Activated CD4-positive, alpha-beta memory T cell treated with anti-CD3 and anti-CD28 coated beads, Interleukin-2, amount 10 ng/mL, durations not matched to agents 7 days and 5 days (primary cell): ENCODE data around the gene PLCL2. TPM values are rescaled to one million over a fixed set of nuclear protein-coding genes. Genes with fewer than 3 reads are reported as not detected.

Experiments
- CTCF ChIA-PET: fragments of 350-600 bp; sonication (Branson Sonifier 250); formaldehyde crosslinking; loops from one replicate; lab custom pipeline; 2021; ENCODE audit warnings: antibody characterized with exemption, inconsistent platforms; lab: Charles Lee
- POLR2A ChIA-PET: fragments of 350-600 bp; sonication (Branson Sonifier 250); formaldehyde crosslinking; loops from one replicate; lab custom pipeline; 2021; ENCODE audit warnings: antibody characterized with exemption; lab: Charles Lee
- DNase-seq: peaks from one replicate; pipeline ENCODE4 v3.0.0-alpha.2; 2020
- H3K27ac Mint-ChIP-seq: one replicate; pipeline ENCODE4 v1.8.0; 2021; ENCODE audit warnings: mild to moderate bottlenecking, mixed read lengths
- H3K27me3 Mint-ChIP-seq: one replicate; pipeline ENCODE4 v1.8.0; 2021; ENCODE audit warnings: mixed read lengths
- H3K36me3 Mint-ChIP-seq: one replicate; pipeline ENCODE4 v1.8.0; 2021; ENCODE audit warnings: low read depth, mixed read lengths
- H3K4me1 Mint-ChIP-seq: one replicate; pipeline ENCODE4 v1.8.0; 2021; ENCODE audit warnings: mixed read lengths
- H3K4me3 Mint-ChIP-seq: one replicate; pipeline ENCODE4 v1.8.0; 2021; ENCODE audit warnings: mild to moderate bottlenecking, mixed read lengths
- H3K9me3 Mint-ChIP-seq: one replicate; pipeline ENCODE4 v1.8.0; 2021; ENCODE audit warnings: mixed read lengths
- total RNA-seq, 2 experiments: library from RNA; stranded (reverse); gene quantifications; one replicate each; pipeline ENCODE4 v1.2.3, GENCODE V29; 2021

Gene PLCL2
- total RNA-seq, 2 experiments from 2014 or later, result 38.9 to 39.8 TPM

DNA sequence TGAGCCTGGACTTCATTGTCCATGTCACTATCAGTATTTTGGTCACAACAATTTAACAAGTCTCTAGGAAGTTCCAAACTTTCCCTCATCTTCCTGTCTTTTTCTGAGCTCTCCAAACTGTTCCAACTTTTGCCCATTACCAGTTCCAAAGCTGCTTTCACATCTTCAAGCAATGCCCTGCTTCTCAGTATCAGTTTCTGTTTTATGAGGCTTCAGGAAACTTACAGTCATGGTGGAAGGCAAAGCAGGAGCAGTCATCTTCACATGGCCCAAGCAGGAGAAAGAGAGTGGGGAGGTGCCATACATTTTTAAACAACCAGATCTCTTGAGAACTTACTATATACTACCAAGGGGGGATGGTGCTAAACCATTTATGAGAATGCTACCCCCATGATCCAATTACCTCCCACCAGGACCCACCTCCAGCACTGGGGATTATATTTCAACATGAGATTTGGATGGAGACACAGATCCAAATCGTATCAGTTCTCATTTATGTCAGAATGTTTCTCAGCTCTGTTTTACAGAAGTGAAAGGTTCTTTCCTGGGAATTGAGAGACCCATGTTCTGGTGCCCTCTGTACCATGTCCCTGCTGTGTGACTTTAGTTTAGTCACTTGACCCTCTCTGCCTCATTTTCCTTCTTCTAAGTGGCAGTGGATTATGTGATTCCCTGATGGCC, 169.7 kb downstream of the PLCL2 start:
- peak overlapping the region; percentile 41 for H3K27ac Mint-ChIP-seq
- no peak for DNase-seq
- no peak overlapping the region for H3K4me3 Mint-ChIP-seq
- peaks cover 30% of the 10 kb centered on the region for H3K4me1 Mint-ChIP-seq
- H3K36me3 Mint-ChIP-seq, result peaks cover 66% of the 10 kb centered on the region
- peaks cover 29% of the 10 kb centered on the region for H3K9me3 Mint-ChIP-seq
- no peaks in the 10 kb centered on the region for H3K27me3 Mint-ChIP-seq
- CTCF ChIA-PET, result no interaction called here
- POLR2A ChIA-PET, result no interaction called here

DNA sequence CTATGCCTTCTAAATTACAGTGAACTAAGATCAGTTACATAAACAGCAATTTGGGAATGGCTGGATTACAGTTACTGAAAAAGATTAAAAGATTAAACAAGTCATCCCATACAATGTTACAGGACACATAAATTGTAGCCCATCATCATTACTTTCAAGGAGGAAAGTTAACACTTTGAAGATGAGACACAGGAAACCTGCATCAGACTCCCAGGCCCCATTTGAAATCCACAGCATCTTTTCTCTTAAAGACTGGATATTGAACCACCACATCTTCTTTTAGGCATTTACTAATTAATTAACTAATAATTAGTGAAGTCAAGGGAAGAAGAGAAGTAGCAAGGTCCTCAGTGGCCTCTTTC, 170.2 kb downstream of the PLCL2 start:
- Mint-ChIP-seq H3K9me3 (peaks cover 26% of the 10 kb centered on the region), H3K27me3 (no peaks in the 10 kb centered on the region), H3K4me1 (peaks cover 30% of the 10 kb centered on the region), H3K4me3 (no peak overlapping the region), H3K27ac (peak overlapping the region; percentile 41), H3K36me3 (peaks cover 66% of the 10 kb centered on the region)
- DNase-seq, result no peak
- POLR2A ChIA-PET, result no interaction called here
- CTCF ChIA-PET, result no interaction called here

DNA sequence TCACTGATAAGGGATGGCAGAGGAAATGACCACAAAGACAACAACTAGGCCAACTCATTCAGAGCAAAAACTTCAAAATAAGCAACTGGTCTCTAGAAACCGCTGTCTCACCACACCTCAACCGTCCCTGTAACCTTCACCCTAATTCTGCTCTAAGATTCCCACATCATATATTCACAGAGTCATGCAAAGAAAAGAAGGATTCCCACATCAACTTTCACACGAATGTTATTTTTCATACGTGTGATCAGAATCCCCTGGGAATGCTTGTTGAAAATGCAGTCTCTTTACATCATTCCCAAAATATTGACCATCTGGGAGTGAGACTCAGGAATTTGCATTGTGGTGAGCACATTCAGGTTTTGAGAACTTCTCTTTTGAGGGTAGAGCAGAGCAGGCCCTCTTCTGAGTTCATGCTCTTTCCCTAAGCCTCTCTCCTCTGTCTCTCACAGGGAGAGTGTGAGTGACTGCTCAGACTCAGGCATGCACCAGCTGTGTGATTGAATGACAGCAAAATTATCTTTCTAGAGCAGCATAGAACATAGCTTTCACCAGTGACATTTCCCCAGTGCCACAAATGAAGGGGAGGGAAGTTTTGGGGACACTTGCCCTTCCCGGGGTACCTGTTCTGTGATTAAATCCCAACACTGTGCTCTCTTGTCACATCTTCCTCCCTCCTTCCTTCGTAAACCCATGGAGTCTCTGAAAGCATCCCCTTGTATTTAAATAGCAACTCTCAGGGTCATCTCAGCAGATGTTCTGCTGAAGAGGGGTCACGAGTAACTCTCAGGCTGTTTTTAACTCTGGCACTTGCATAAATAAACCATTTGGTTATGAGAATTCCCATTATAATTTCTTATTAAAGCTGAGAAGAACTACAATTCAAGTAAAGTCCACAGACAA, 170.9 kb downstream of the PLCL2 start:
- peaks cover 22% of the 10 kb centered on the region for H3K9me3 Mint-ChIP-seq
- H3K4me3 Mint-ChIP-seq, result no peak overlapping the region
- ChIA-PET POLR2A (no interaction called here), CTCF (interaction anchor here (0.7 kb wide), 1 partner anchor 15 kb away, joined by 3 read pairs; no protein-coding TSS in a partner anchor)
- H3K27ac Mint-ChIP-seq, result peak overlapping the region; percentile 41
- H3K4me1 Mint-ChIP-seq, result peaks cover 30% of the 10 kb centered on the region
- DNase-seq, result peak; percentile 42
- no peaks in the 10 kb centered on the region for H3K27me3 Mint-ChIP-seq
- peaks cover 63% of the 10 kb centered on the region for H3K36me3 Mint-ChIP-seq

DNA sequence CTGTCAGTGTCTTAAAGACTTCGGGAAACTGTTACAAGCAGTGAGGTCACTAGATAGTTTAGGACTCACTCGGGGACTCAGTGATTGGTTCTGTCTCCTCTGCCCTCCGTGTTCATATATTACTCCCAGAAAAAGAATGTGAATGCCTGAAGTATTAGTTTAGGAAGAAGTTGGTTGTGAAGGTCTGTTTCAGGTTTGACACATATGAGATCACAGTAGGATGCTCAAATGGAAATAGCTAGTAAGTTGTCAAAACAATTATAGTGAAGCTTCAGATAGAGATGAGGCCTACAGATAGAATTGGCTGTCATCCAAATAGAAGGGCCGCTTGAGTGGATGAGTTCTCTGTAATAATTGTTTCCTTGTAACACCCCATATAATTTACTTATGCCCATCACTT, 172.6 kb downstream of the PLCL2 start:
- no peak for DNase-seq
- no peak overlapping the region for H3K4me3 Mint-ChIP-seq
- H3K27ac Mint-ChIP-seq, result no peak overlapping the region
- POLR2A ChIA-PET, result no interaction called here
- peaks cover 30% of the 10 kb centered on the region for H3K4me1 Mint-ChIP-seq
- H3K36me3 Mint-ChIP-seq, result peaks cover 61% of the 10 kb centered on the region
- no peaks in the 10 kb centered on the region for H3K27me3 Mint-ChIP-seq
- CTCF ChIA-PET, result no interaction called here
- peaks cover 14% of the 10 kb centered on the region for H3K9me3 Mint-ChIP-seq

DNA sequence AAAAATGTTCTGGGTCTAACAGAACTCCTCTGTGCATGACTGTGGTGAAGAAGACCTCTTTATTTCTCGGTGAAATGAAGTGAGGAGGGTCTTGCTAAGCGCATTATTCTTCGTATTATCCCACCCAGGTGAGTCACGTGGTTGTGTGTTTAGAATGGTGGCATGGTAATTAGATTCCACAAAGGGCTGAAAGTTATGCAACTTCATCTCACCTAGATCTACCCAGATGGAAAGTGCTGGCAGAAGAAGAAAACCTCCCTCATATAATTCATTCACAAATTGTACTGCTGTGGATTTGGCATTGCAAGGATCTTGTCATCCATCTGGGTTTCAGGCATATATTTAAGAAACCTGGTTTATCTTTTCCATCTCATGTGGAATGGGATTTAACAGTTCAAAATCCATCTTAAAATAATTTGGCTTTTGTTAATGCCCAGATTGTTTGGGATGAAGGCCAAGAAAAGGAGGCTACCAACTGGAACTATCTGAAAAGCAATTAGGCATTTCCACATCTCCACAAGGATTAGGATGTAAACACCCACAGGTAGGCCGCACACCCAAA, 175.3 kb downstream of the PLCL2 start:
- no peak for DNase-seq
- H3K4me1 Mint-ChIP-seq, result peaks cover 14% of the 10 kb centered on the region
- H3K27me3 Mint-ChIP-seq, result no peaks in the 10 kb centered on the region
- ChIA-PET POLR2A (no interaction called here), CTCF (no interaction called here)
- no peak overlapping the region for H3K27ac Mint-ChIP-seq
- H3K4me3 Mint-ChIP-seq, result no peak overlapping the region
- H3K36me3 Mint-ChIP-seq, result peaks cover 53% of the 10 kb centered on the region
- peaks cover 9% of the 10 kb centered on the region for H3K9me3 Mint-ChIP-seq

DNA sequence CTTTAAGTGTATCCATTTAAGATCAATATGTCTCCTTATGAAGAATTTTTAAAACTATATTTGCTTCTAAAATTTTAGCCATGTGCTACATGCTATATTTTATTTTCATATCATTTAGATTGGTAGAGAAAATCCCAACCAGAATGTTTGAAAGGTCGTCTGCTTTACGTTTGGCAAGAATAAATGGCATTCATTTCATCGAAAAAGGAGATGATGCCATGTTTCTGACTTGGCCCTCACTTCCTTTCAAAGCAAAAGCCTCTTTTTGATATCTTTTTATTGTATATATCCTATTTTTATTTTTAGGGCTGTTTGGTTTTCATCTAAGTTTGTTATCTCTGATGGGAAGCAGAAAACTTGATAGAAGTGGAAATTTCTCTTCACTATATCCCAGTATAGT, 176.2 kb downstream of the PLCL2 start:
- ChIA-PET POLR2A (no interaction called here), CTCF (interaction anchor here (0.6 kb wide), 1 partner anchor 1395 kb away, joined by 4 read pairs; no protein-coding TSS in a partner anchor)
- no peak overlapping the region for H3K27ac Mint-ChIP-seq
- H3K27me3 Mint-ChIP-seq, result no peaks in the 10 kb centered on the region
- H3K4me3 Mint-ChIP-seq, result no peak overlapping the region
- no peak for DNase-seq
- H3K36me3 Mint-ChIP-seq, result peaks cover 60% of the 10 kb centered on the region
- peaks cover 5% of the 10 kb centered on the region for H3K4me1 Mint-ChIP-seq
- peaks cover 9% of the 10 kb centered on the region for H3K9me3 Mint-ChIP-seq

DNA sequence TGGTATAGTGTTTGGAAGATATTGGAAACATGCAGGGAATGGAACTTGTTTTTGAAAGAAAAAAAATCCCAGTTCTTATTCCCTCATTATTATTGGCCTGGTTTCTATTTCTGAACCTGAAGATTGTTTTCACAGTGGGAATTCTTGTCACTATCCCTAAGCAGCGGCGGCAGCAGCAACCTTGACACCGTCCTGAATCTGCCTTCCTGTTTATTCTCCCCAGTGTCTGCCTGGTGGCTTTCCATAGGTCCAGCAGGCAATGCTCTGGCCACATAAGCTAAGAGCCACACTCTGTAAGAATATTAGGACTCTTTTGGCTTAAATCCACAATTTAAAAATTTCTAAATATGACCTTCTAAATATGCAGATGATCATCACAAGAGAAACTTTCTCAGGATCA, 178.0 kb downstream of the PLCL2 start:
- DNase-seq, result no peak
- Mint-ChIP-seq H3K4me3 (no peak overlapping the region), H3K27me3 (no peaks in the 10 kb centered on the region), H3K27ac (no peak overlapping the region), H3K36me3 (peaks cover 57% of the 10 kb centered on the region), H3K9me3 (peaks cover 6% of the 10 kb centered on the region), H3K4me1 (peaks cover 2% of the 10 kb centered on the region)
- ChIA-PET POLR2A (no interaction called here), CTCF (no interaction called here)

DNA sequence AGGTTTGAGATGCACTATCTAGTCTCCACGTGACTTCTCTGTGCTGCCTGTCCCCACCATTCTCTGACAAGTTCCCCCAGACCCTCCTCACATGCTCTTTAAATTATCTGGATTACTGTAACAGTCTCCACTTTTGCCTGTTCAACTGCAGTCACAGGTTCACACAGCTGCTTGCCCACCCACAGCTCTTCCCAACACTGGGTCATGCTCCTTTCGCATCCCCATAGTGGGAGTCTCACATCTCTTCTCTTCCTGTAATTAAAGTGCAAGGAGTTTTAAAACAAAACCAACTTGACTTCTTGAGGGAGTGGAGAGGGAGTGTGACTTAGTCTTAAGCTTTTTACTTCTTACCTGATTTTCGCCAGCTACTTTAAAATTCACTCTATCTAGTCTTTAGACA, 178.8 kb downstream of the PLCL2 start:
- POLR2A ChIA-PET, result no interaction called here
- DNase-seq, result no peak
- Mint-ChIP-seq H3K36me3 (peaks cover 56% of the 10 kb centered on the region), H3K4me1 (peaks cover 2% of the 10 kb centered on the region), H3K27ac (peak overlapping the region; percentile 58), H3K27me3 (no peaks in the 10 kb centered on the region), H3K9me3 (peaks cover 6% of the 10 kb centered on the region), H3K4me3 (no peak overlapping the region)
- CTCF ChIA-PET, result no interaction called here

DNA sequence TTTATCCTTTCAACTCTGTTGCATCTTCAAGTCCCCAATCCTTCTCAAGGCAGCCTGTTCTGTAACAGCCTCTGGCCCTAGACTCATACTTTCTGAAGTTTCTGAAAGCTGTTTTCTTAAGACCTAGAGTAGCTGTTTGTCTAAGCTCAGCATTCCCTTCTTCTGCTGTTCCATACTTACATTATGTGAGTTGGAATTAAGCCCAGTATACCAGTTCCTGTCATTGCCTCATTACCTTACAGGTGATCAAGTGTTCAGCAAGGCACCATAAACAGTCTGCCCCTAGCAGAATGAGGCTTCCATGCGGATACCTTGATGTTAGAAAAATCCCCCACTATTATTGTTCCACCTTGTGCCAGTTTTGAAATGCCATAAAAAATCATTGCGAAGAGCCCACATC, 180.6 kb downstream of the PLCL2 start:
- POLR2A ChIA-PET, result no interaction called here
- peaks cover 2% of the 10 kb centered on the region for H3K4me1 Mint-ChIP-seq
- no peak overlapping the region for H3K27ac Mint-ChIP-seq
- peaks cover 6% of the 10 kb centered on the region for H3K9me3 Mint-ChIP-seq
- H3K27me3 Mint-ChIP-seq, result no peaks in the 10 kb centered on the region
- DNase-seq, result no peak
- CTCF ChIA-PET, result no interaction called here
- H3K36me3 Mint-ChIP-seq, result peaks cover 62% of the 10 kb centered on the region
- H3K4me3 Mint-ChIP-seq, result no peak overlapping the region

DNA sequence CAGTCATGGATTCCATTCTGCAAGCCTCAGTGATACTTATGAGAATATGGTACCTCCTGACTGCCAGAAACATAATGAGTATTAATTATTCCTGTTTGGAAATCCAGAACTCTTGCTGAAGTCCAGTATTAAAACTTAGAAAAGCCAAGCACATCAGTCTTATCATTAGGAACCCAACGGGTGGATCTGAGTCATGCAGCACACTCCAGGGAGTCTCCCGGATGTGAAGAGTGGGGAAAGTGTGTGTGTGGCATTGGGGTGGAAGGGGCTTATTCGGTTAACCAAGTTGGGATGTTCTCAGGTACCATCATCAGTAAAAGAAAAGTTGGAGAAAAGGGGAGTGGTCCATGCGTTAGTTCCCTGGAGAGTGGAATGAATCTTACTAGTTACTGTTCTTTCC, 181.1 kb downstream of the PLCL2 start:
- ChIA-PET CTCF (no interaction called here), POLR2A (no interaction called here)
- Mint-ChIP-seq H3K4me1 (peaks cover 4% of the 10 kb centered on the region), H3K9me3 (peaks cover 6% of the 10 kb centered on the region), H3K27me3 (no peaks in the 10 kb centered on the region), H3K36me3 (peaks cover 66% of the 10 kb centered on the region), H3K4me3 (no peak overlapping the region), H3K27ac (no peak overlapping the region)
- no peak for DNase-seq

DNA sequence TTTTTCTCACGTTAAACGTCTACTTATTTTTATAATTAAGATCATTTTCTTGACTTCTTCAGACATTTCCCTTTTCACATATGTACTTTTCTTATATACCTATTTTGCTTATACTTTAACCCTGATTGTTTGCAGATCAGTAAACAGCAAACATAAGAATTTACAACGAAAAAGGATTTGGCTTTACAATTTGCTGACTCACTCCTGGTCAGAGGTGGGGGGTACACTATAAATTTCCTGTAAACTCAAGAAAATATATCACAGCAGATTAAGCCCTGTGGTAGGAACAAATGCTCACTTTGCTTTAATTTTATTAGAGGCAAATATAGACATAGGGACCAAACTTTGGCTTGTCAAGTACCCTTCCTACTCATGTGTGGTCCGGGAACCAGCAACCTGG, 185.0 kb downstream of the PLCL2 start:
- Mint-ChIP-seq H3K4me1 (peaks cover 15% of the 10 kb centered on the region), H3K4me3 (no peak overlapping the region), H3K9me3 (no peaks in the 10 kb centered on the region), H3K36me3 (peaks cover 65% of the 10 kb centered on the region), H3K27me3 (no peaks in the 10 kb centered on the region), H3K27ac (no peak overlapping the region)
- POLR2A ChIA-PET, result no interaction called here
- no peak for DNase-seq
- CTCF ChIA-PET, result no interaction called here

DNA sequence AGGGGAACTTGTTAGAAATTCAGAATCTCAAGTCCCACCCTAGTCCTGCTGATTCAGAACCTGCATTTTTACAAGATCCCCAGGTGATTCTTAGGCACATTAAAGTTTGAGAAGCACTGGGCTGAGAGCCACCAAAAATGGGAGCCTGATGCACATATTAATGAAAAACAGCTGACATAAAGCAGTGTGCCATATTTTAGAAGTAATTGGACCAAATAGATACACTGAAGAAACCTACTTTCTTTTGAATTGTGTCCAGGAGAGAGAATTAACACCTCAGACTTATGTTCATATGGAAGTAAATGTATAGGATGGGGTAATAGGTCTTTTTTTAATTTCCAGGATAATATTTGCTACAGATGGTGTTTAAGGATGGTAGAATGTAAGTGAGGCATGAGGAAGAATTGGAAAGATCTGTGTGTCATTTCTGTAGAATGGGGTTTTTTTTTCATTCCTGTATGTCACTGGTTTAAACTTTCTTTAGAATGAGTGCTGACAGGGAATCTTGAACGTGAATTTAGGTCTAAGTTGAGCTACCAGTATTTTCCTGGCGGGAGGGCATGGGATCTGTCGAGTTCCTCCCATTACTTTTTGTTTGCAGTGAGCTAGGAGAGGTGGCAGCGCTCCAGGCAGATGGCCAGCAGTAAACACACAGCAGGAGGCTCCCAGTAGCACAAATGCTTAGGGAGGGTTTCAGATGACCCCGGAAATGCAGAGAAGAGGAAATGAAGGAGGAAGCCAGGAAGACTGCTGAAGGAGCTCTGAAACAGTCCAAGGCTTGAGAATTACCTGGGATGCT, 185.6 kb downstream of the PLCL2 start:
- Mint-ChIP-seq H3K4me3 (no peak overlapping the region), H3K27me3 (no peaks in the 10 kb centered on the region), H3K4me1 (peaks cover 18% of the 10 kb centered on the region), H3K27ac (no peak overlapping the region), H3K36me3 (peaks cover 64% of the 10 kb centered on the region), H3K9me3 (no peaks in the 10 kb centered on the region)
- ChIA-PET POLR2A (no interaction called here), CTCF (no interaction called here)
- no peak for DNase-seq

DNA sequence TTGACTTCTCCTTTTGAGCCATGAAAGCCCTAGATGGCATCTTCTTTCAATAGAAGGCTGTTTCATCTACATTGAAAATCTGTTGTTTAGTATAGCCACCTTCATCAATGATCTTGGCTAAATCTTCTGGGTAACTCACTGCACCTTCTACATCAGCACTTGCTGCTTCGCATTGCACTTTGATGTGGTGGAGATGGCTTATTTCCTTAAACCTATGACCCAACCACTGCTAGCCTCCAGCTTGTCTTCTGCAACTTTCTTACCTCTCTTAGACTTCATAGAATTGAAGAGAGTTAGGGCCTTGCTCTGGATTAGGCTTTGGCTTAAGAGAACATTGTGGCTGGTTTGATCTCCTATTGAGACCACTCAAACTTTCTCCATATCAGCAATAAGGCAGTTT, 189.8 kb downstream of the PLCL2 start:
- POLR2A ChIA-PET, result no interaction called here
- Mint-ChIP-seq H3K36me3 (peaks cover 68% of the 10 kb centered on the region), H3K27ac (no peak overlapping the region)

More for the DNA sequence above, 189.8 kb downstream of the PLCL2 start:
- Mint-ChIP-seq H3K9me3 (peaks cover 3% of the 10 kb centered on the region), H3K4me1 (peaks cover 45% of the 10 kb centered on the region), H3K4me3 (no peak overlapping the region), H3K27me3 (no peaks in the 10 kb centered on the region)
- DNase-seq, result no peak
- CTCF ChIA-PET, result interaction anchor here (0.8 to 0.9 kb wide), 2 partner anchors 49 to 246 kb away, joined by 3 to 6 read pairs; no protein-coding TSS in a partner anchor
